Measurements from ENCODE around the gene SFTPD. TPM values are rescaled to one million over a fixed set of nuclear protein-coding genes. Genes with fewer than 3 reads are reported as not detected.

Gene SFTPD
- polyA plus RNA-seq, 1 of the 3 experiments (the other 2 are of a cell fraction): 0.03 TPM

DNA sequence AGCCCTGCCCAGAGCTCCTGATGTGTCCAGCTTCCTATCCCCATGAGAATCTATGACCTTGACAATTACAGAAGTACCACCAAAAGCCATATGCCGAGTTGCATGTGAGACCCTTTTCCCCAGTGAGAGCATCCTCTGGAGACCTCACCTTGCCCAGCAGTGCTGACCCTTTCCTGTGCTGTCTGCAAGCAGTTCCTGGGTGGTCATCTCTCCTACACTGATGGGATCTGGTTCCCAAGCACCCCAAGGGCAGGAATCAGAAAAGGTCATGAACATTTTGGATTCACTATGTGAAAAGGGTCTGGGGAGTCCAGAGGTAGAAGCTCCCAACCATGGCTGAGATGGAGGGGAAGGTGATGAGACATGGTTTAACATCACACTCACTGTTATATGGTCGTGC is 18.2 kb downstream of the SFTPD start:
- DNase-seq: no peak
- Histone ChIP-seq H4K20me1 (ENCODE audit: insufficient read depth) (no peaks in the 10 kb centered on the region), H3K36me3 (replicated peaks in 1 of 2; ENCODE audit: control insufficient read depth in 1 of 2, insufficient read depth in 2 of 2, low read length in 1 of 2) (no peaks in the 10 kb centered on the region), H3K4me1 (ENCODE audit: control insufficient read depth in 1 of 2, insufficient read depth in 2 of 2, low read depth in 1 of 2, low read length in 1 of 2) (peaks cover 0 to 16% of the 10 kb centered on the region in 2 experiments; a peak in 1 of 4 replicates), H3K27me3 (ENCODE audit: insufficient read depth) (peaks cover 4% of the 10 kb centered on the region; the same call in 1 of the 2 replicates), H2AFZ (ENCODE audit: low read depth) (no peak overlapping the region), H3K4me3 (ENCODE audit: low read depth in 2 of 2, low read length in 1 of 2) (no peak overlapping the region), H3K4me2 (no peak overlapping the region), H3K27ac (ENCODE audit: low read depth in 2 of 2, low read length in 1 of 2) (no peak overlapping the region), H3K79me2 (ENCODE audit: insufficient read depth) (no peaks in the 10 kb centered on the region), H3K9me2 (no peaks in the 10 kb centered on the region), H3K9me3 (no peaks in the 10 kb centered on the region), H3F3A (replicated peaks; ENCODE audit: insufficient read depth) (no peaks in the 10 kb centered on the region), H3K9ac (no peak overlapping the region)
- TF ChIP-seq CHD2 (IDR thresholded peaks at IDR 0.05; ENCODE audit: low read length, partially characterized antibody) (no peak), GABPA (IDR thresholded peaks at IDR 0.05; ENCODE audit: low read depth) (no peak), FOSL2 (IDR thresholded peaks at IDR 0.05; ENCODE audit: borderline replicate concordance, low read depth) (no peak), TAF1 (IDR thresholded peaks at IDR 0.05; ENCODE audit: borderline replicate concordance, low read depth, low read length) (no peak), MXI1 (IDR thresholded peaks at IDR 0.05; ENCODE audit: low read depth, low read length) (no peak), POLR2AphosphoS5 (IDR thresholded peaks at IDR 0.05; ENCODE audit: low read depth, low read length) (no peak), TEAD4 (IDR thresholded peaks at IDR 0.05; ENCODE audit: borderline replicate concordance, insufficient read depth) (no peak), RFX5 (IDR thresholded peaks at IDR 0.05; ENCODE audit: low read length) (no peak)
- TF ChIP-seq, protein P1, sequence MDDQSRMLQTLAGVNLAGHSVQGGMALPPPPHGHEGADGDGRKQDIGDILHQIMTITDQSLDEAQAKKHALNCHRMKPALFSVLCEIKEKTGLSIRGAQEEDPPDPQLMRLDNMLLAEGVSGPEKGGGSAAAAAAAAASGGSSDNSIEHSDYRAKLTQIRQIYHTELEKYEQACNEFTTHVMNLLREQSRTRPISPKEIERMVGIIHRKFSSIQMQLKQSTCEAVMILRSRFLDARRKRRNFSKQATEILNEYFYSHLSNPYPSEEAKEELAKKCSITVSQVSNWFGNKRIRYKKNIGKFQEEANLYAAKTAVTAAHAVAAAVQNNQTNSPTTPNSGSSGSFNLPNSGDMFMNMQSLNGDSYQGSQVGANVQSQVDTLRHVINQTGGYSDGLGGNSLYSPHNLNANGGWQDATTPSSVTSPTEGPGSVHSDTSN (IDR thresholded peaks at IDR 0.05): no peak
- TF ChIP-seq, protein P2, sequence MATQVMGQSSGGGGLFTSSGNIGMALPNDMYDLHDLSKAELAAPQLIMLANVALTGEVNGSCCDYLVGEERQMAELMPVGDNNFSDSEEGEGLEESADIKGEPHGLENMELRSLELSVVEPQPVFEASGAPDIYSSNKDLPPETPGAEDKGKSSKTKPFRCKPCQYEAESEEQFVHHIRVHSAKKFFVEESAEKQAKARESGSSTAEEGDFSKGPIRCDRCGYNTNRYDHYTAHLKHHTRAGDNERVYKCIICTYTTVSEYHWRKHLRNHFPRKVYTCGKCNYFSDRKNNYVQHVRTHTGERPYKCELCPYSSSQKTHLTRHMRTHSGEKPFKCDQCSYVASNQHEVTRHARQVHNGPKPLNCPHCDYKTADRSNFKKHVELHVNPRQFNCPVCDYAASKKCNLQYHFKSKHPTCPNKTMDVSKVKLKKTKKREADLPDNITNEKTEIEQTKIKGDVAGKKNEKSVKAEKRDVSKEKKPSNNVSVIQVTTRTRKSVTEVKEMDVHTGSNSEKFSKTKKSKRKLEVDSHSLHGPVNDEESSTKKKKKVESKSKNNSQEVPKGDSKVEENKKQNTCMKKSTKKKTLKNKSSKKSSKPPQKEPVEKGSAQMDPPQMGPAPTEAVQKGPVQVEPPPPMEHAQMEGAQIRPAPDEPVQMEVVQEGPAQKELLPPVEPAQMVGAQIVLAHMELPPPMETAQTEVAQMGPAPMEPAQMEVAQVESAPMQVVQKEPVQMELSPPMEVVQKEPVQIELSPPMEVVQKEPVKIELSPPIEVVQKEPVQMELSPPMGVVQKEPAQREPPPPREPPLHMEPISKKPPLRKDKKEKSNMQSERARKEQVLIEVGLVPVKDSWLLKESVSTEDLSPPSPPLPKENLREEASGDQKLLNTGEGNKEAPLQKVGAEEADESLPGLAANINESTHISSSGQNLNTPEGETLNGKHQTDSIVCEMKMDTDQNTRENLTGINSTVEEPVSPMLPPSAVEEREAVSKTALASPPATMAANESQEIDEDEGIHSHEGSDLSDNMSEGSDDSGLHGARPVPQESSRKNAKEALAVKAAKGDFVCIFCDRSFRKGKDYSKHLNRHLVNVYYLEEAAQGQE (IDR thresholded peaks at IDR 0.05; ENCODE audit: low read depth, low read length): no peak
- TF ChIP-seq, protein P3, sequence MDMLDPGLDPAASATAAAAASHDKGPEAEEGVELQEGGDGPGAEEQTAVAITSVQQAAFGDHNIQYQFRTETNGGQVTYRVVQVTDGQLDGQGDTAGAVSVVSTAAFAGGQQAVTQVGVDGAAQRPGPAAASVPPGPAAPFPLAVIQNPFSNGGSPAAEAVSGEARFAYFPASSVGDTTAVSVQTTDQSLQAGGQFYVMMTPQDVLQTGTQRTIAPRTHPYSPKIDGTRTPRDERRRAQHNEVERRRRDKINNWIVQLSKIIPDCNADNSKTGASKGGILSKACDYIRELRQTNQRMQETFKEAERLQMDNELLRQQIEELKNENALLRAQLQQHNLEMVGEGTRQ (IDR thresholded peaks at IDR 0.05; ENCODE audit: borderline replicate concordance, low read depth, low read length): no peak
- TF ChIP-seq, protein P4, sequence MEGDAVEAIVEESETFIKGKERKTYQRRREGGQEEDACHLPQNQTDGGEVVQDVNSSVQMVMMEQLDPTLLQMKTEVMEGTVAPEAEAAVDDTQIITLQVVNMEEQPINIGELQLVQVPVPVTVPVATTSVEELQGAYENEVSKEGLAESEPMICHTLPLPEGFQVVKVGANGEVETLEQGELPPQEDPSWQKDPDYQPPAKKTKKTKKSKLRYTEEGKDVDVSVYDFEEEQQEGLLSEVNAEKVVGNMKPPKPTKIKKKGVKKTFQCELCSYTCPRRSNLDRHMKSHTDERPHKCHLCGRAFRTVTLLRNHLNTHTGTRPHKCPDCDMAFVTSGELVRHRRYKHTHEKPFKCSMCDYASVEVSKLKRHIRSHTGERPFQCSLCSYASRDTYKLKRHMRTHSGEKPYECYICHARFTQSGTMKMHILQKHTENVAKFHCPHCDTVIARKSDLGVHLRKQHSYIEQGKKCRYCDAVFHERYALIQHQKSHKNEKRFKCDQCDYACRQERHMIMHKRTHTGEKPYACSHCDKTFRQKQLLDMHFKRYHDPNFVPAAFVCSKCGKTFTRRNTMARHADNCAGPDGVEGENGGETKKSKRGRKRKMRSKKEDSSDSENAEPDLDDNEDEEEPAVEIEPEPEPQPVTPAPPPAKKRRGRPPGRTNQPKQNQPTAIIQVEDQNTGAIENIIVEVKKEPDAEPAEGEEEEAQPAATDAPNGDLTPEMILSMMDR (IDR thresholded peaks at IDR 0.05): no peak
- TF ChIP-seq, protein P5, sequence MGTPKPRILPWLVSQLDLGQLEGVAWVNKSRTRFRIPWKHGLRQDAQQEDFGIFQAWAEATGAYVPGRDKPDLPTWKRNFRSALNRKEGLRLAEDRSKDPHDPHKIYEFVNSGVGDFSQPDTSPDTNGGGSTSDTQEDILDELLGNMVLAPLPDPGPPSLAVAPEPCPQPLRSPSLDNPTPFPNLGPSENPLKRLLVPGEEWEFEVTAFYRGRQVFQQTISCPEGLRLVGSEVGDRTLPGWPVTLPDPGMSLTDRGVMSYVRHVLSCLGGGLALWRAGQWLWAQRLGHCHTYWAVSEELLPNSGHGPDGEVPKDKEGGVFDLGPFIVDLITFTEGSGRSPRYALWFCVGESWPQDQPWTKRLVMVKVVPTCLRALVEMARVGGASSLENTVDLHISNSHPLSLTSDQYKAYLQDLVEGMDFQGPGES (IDR thresholded peaks at IDR 0.05; ENCODE audit: low read depth, low read length): no peak
- TF ChIP-seq, protein P6, sequence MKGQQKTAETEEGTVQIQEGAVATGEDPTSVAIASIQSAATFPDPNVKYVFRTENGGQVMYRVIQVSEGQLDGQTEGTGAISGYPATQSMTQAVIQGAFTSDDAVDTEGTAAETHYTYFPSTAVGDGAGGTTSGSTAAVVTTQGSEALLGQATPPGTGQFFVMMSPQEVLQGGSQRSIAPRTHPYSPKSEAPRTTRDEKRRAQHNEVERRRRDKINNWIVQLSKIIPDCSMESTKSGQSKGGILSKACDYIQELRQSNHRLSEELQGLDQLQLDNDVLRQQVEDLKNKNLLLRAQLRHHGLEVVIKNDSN (IDR thresholded peaks at IDR 0.05; ENCODE audit: borderline replicate concordance, low read depth): no peak
- 8% methylated on average over 2 of the region's 2 CpGs for WGBS (ENCODE audit: low lambda C conversion rate)
- ChIA-PET CTCF (interaction anchor here (1.0 to 1.4 kb wide), 4 partner anchors 48 to 368 kb away, joined by 3 read pairs; no protein-coding TSS in a partner anchor), POLR2A (no interaction called here)
